Mucosa of descending colon (tissue), 3 donors: ENCODE measurements around the gene CD48. TPM values are rescaled to one million over a fixed set of nuclear protein-coding genes. Genes with fewer than 3 reads are reported as not detected.
"Not testable (repeated sequence)": the region's sequence is repeated elsewhere in the genome, so short reads cannot be mapped to it uniquely, and the experiment has no call there.

Experiments
- ATAC-seq: fragments of 200-7000 bp; cut with Tn5 transposase; one replicate; pipeline ENCODE4 v1.9.1; 2020; ENCODE audit warnings: mild to moderate bottlenecking, moderate library complexity
- DNase-seq, 3 donors: peaks; one replicate each; pipeline ENCODE4 v3.0.0-alpha.2; 2020
- H3K36me3 ChIP-seq: fragments of 200-600 bp; one replicate; pipeline ENCODE4 v1.8.0; 2021; ENCODE audit warnings: low read depth, mild to moderate bottlenecking
- H3K4me1 ChIP-seq: fragments of 200-600 bp; one replicate; pipeline ENCODE4 v1.8.0; 2021; ENCODE audit warnings: low read depth, mild to moderate bottlenecking
- H3K4me3 ChIP-seq: fragments of 200-600 bp; one replicate; pipeline ENCODE4 v1.8.0; 2021; ENCODE audit warnings: mild to moderate bottlenecking
- H3K9me3 ChIP-seq: fragments of 200-600 bp; one replicate; pipeline ENCODE4 v1.8.0; 2021; ENCODE audit warnings: mild to moderate bottlenecking
- intact Hi-C, 2 donors: fragments of 100-400 bp; cut with DNase I in 1 of 2; cut with micrococcal nuclease in 1 of 2; formaldehyde crosslinking; loops; one replicate each; pipeline versions ENCODE4 v1.11.0 to v1.11.1; 2022; cut with DNase I, micrococcal nuclease
- total RNA-seq, 3 donors: library from RNA; stranded (reverse); fragmentation: NEBNext Ultra II Directional in 2 of 3; extraction: Animal tissue kit (Norgen Biotek cat#: 25700) in 2 of 3; gene quantifications; one replicate each; pipeline versions ENCODE4 v1.2.1 to v1.2.4, GENCODE V29; 2021 to 2023
- TF ChIP-seq, protein P1 (sequence below): fragments of 200-600 bp; IDR thresholded peaks from one replicate; pipeline ENCODE4 v1.8.0; 2022; ENCODE audit warnings: antibody characterized with exemption, mild to moderate bottlenecking
- donor health status: DM: no; HTN: no; CAD: no; lungs with moderate emphysema.
- donor health status: DM: no; HTN: no; CAD: no.
- donor health status: DM: no; HTN: yes; CAD: no.

Gene CD48
- total RNA-seq, 3 donors from 2014 or later: 5.9 to 8.6 (median 6.1) TPM

GRCh38 chr1:160707236-160708064 is 4.2 kb downstream of the CD48 start:
- Histone ChIP-seq H3K4me1 (no peaks in the 10 kb centered on the region), H3K36me3 (no peaks in the 10 kb centered on the region), H3K4me3 (no peak overlapping the region), H3K9me3 (no peaks in the 10 kb centered on the region)
- TF ChIP-seq, protein P1, sequence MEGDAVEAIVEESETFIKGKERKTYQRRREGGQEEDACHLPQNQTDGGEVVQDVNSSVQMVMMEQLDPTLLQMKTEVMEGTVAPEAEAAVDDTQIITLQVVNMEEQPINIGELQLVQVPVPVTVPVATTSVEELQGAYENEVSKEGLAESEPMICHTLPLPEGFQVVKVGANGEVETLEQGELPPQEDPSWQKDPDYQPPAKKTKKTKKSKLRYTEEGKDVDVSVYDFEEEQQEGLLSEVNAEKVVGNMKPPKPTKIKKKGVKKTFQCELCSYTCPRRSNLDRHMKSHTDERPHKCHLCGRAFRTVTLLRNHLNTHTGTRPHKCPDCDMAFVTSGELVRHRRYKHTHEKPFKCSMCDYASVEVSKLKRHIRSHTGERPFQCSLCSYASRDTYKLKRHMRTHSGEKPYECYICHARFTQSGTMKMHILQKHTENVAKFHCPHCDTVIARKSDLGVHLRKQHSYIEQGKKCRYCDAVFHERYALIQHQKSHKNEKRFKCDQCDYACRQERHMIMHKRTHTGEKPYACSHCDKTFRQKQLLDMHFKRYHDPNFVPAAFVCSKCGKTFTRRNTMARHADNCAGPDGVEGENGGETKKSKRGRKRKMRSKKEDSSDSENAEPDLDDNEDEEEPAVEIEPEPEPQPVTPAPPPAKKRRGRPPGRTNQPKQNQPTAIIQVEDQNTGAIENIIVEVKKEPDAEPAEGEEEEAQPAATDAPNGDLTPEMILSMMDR: no peak
- no peak for DNase-seq
- ATAC-seq: peak; percentile 38
- intact Hi-C loops: no loop called here

DNA sequence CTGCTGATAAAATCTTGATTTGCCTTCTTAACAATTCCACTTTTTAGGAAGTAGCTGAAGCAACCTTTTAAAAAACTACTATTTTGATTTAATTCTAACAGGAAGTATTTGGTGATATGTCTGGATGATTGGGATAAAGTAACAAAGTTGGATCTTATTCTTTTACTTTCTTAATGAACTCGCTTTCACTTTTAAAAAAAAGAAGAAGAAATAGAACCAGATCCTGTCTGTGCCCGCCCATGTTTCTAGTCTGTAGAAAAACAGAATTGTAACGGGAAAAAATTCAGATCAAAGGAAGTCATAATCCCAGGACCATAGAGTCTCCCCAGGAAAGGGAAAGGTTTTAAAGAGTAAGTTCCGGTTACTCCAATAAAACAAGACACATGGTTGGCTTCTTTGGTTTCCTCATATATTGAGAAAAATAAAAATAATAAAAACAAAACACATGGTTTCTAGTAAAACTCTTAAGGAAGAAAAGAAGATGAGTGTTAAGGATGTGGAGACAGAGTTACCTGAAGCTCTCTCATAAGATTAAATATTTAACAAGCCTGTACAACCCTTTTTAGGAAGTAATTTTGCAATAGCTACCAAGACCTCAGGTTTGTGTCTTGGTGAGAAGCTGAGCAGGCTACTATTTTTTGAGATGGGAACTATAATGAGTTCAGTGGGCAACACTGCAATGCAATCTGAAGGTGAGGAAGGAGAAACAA is 4.9 kb downstream of the CD48 start:
- H3K4me1 ChIP-seq: no peaks in the 10 kb centered on the region
- intact Hi-C loops: no loop called here
- no peak for DNase-seq
- no peak overlapping the region for H3K4me3 ChIP-seq
- no peak for ATAC-seq
- H3K36me3 ChIP-seq: no peaks in the 10 kb centered on the region
- TF ChIP-seq, protein P1: no peak
- H3K9me3 ChIP-seq: no peaks in the 10 kb centered on the region

DNA sequence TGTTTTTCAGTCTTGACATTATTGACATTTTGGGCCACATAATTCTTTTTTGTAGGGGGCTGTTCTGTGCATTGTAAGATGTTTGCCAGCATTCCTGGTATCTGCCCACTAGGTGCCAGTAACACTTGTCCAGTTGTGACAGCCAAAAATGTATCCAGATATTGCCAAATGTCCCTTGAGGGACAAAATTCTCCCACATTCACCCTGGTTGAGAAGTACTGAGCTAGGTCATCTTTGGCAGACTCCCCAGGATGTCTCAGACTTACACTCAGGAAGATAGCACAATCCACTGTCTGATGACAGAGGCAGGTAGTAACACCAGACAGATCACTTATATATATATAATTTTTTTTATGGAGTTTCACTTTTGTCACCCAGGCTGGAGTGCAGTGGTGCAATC is 5.9 kb downstream of the CD48 start:
- TF ChIP-seq, protein P1: no peak
- ATAC-seq (no peak), DNase-seq (no peak)
- intact Hi-C loops: no loop called here
- H3K4me3 ChIP-seq: no peak overlapping the region
- no peaks in the 10 kb centered on the region for H3K9me3 ChIP-seq
- no peaks in the 10 kb centered on the region for H3K36me3 ChIP-seq
- no peaks in the 10 kb centered on the region for H3K4me1 ChIP-seq

DNA sequence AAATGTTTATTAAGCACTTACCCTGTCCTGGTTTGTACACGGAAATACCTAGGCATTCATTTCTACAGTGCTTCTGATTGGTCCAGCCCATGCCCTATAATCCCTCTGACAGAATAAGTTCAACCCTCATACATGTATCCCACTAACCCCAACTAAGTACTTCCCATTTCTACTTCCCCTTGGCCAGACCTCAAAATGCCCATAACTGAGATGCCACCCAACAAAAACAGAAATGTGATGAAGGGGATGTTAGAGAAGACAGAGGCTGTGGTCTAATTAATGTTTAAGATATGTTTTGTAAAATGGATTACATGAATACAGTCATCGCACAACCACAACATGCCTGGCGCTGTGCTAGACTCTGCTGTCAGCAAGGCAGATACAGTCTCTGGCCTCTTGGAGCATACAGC is 6.4 kb downstream of the CD48 start:
- H3K9me3 ChIP-seq, DNase-seq, H3K36me3 ChIP-seq, intact Hi-C loops, ATAC-seq, H3K4me1 ChIP-seq, H3K4me3 ChIP-seq: not testable (repeated sequence)

- Histone ChIP-seq H3K36me3 (no peaks in the 10 kb centered on the region), H3K4me3 (no peak overlapping the region), H3K9me3 (no peaks in the 10 kb centered on the region), H3K4me1 (no peaks in the 10 kb centered on the region)
- DNase-seq: no peak
- ATAC-seq: peak; percentile 55
- TF ChIP-seq, protein P1: no peak
- intact Hi-C loops: no loop called here
Measured at GRCh38 chr1:160704250-160704649, 7.4 kb downstream of the CD48 start.

GRCh38 chr1:160702100-160702499 is 9.5 kb downstream of the CD48 start:
- intact Hi-C loops: no loop called here
- no peak for DNase-seq
- TF ChIP-seq, protein P1: no peak

DNA sequence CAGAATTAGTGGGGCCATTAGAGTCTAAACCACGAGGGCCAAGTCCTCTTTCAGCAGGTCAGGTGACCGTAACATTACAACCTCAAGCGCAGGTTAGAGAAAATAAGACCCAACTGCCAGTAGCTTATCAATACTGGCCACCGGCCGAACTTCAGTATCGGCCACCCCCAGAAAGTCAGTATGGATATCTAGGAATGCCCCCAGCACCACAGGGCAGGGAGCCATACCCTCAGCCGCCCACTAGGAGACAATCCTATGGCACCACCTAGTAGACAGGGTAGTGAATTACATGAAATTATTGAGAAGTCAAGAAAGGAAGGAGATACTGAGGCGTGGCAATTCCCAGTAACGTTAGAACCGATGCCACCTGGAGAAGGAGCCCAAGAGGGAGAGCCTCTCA is 19.2 kb downstream of the CD48 start:
- ATAC-seq, H3K36me3 ChIP-seq, intact Hi-C loops, H3K4me1 ChIP-seq, H3K4me3 ChIP-seq, DNase-seq, H3K9me3 ChIP-seq: not testable (repeated sequence)

More at GRCh38 chr1:160702100-160702499, 9.5 kb downstream of the CD48 start:
- no peaks in the 10 kb centered on the region for H3K9me3 ChIP-seq
- no peak for ATAC-seq
- H3K4me3 ChIP-seq: no peak overlapping the region
- H3K4me1 ChIP-seq: no peaks in the 10 kb centered on the region
- no peaks in the 10 kb centered on the region for H3K36me3 ChIP-seq
